Measurements from ENCODE around the gene EFNB2. TPM values are rescaled to one million over a fixed set of nuclear protein-coding genes. Genes with fewer than 3 reads are reported as not detected.

Gene EFNB2
- total RNA-seq, 1 donor from 2014 or later = 353 TPM

DNA sequence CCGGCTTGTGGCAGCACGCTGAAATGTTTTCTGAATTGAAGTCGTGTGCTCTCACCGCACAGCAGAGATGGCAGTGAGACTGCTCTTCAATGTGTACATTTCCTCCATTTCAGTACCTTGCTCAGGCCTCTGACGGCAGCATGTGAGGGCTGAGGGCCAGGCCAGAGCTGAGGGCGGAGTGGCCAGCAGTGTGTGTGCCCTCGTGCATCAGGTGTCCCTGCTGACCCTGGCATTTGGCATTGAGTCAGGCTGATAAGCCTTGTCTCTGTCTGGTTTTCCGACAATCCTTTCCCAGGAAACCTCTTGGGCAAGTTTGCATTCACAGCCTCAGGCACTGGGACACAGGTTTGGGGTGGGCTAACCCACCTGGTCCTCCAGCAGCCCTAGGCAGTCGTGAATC is 62.3 kb downstream of the EFNB2 start:
- Mint-ChIP-seq H3K4me1 (ENCODE audit: unreplicated experiment) (peaks cover 4% of the 10 kb centered on the region), H3K27ac (ENCODE audit: unreplicated experiment) (no peak overlapping the region), H3K4me3 (ENCODE audit: unreplicated experiment) (no peak overlapping the region), H3K9me3 (ENCODE audit: unreplicated experiment) (no peaks in the 10 kb centered on the region), H3K27me3 (ENCODE audit: unreplicated experiment) (no peaks in the 10 kb centered on the region), H3K36me3 (ENCODE audit: low read depth, unreplicated experiment) (no peaks in the 10 kb centered on the region)
- no peak for DNase-seq (ENCODE audit: low spot score)
- TF ChIP-seq, protein P1, sequence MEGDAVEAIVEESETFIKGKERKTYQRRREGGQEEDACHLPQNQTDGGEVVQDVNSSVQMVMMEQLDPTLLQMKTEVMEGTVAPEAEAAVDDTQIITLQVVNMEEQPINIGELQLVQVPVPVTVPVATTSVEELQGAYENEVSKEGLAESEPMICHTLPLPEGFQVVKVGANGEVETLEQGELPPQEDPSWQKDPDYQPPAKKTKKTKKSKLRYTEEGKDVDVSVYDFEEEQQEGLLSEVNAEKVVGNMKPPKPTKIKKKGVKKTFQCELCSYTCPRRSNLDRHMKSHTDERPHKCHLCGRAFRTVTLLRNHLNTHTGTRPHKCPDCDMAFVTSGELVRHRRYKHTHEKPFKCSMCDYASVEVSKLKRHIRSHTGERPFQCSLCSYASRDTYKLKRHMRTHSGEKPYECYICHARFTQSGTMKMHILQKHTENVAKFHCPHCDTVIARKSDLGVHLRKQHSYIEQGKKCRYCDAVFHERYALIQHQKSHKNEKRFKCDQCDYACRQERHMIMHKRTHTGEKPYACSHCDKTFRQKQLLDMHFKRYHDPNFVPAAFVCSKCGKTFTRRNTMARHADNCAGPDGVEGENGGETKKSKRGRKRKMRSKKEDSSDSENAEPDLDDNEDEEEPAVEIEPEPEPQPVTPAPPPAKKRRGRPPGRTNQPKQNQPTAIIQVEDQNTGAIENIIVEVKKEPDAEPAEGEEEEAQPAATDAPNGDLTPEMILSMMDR (IDR thresholded peaks at IDR 0.05; ENCODE audit: unreplicated experiment) = no peak

DNA sequence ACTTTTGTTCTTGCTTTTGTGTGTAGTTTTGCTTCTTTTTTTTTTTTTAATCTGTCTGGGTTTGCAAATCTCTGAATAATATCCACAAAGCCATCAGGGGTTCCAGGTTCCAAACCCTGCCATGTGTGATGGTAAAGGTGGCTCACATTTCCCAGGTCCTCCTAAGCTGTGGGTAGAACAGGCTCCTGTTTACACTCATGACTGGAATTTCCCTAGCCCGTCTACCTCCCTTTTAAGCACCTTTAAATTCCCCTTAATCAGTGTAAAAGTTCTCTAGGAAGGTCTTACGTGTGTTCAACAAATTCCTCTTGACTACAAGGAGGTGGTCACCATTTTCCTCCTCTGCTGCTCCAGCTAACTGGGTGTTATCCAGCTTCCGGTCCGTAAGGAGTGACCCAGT is 62.8 kb downstream of the EFNB2 start:
- Mint-ChIP-seq H3K9me3 (ENCODE audit: unreplicated experiment) (no peaks in the 10 kb centered on the region), H3K4me1 (ENCODE audit: unreplicated experiment) (peaks cover 4% of the 10 kb centered on the region), H3K27ac (ENCODE audit: unreplicated experiment) (no peak overlapping the region), H3K36me3 (ENCODE audit: low read depth, unreplicated experiment) (no peaks in the 10 kb centered on the region), H3K27me3 (ENCODE audit: unreplicated experiment) (peaks cover 3% of the 10 kb centered on the region), H3K4me3 (ENCODE audit: unreplicated experiment) (no peak overlapping the region)
- no peak for DNase-seq (ENCODE audit: low spot score)
- TF ChIP-seq, protein P1 (IDR thresholded peaks at IDR 0.05; ENCODE audit: unreplicated experiment) = no peak

DNA sequence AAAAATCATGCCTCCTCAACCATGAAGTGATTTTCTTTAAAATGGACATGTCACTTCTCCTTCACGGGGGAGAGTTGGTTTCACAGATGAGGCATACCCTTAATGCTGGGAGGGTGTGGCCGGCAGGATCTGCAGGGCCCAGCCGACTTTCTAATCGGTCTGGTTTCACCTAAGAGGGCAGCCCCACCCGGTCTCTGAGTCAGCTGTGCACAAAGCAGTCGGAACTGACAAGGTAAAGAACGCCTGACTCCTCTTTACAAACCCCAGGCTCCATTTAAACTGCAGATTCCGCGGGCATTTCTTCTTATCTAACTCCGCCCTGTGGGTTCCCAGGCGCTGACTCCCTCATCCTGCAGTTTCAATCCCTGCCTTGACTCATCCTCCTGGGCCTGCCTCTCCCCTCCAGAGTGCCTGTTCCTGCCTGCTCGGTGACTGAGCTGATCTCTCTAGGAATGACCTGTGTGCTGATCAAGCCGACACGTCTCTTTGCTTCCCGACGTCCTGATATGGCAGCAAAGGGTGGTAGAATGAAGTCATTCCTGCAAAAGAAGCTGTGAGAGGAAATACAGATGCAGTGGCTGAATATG is 63.4 kb downstream of the EFNB2 start:
- Mint-ChIP-seq H3K36me3 (ENCODE audit: low read depth, unreplicated experiment) (no peaks in the 10 kb centered on the region), H3K27me3 (ENCODE audit: unreplicated experiment) (peaks cover 3% of the 10 kb centered on the region), H3K27ac (ENCODE audit: unreplicated experiment) (no peak overlapping the region), H3K9me3 (ENCODE audit: unreplicated experiment) (no peaks in the 10 kb centered on the region), H3K4me3 (ENCODE audit: unreplicated experiment) (no peak overlapping the region), H3K4me1 (ENCODE audit: unreplicated experiment) (peaks cover 4% of the 10 kb centered on the region)
- TF ChIP-seq, protein P1 (IDR thresholded peaks at IDR 0.05; ENCODE audit: unreplicated experiment) = no peak
- no peak for DNase-seq (ENCODE audit: low spot score)

DNA sequence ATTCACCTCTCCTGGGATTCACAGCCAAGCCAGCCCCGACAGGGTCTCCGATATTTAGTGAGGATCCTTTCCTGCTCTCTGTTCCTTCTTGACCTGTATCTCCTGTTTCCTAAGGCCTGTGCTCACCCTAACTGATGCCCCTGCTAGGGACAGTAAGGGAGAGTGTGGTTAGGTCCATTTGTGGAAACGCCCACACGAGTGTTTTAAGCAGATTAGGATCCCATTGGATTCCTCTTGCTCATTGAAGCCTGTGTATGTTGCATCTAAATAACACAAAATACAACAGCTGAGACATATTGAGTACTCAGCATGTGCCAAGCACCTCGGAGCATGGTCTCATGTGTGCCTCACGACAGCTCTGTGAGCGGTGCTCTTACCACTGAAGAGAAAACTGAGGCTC is 64.9 kb downstream of the EFNB2 start:
- DNase-seq (ENCODE audit: low spot score) = no peak
- Mint-ChIP-seq H3K27ac (ENCODE audit: unreplicated experiment) (no peak overlapping the region), H3K4me3 (ENCODE audit: unreplicated experiment) (no peak overlapping the region), H3K4me1 (ENCODE audit: unreplicated experiment) (peaks cover 4% of the 10 kb centered on the region), H3K36me3 (ENCODE audit: low read depth, unreplicated experiment) (no peaks in the 10 kb centered on the region), H3K9me3 (ENCODE audit: unreplicated experiment) (no peaks in the 10 kb centered on the region), H3K27me3 (ENCODE audit: unreplicated experiment) (peaks cover 3% of the 10 kb centered on the region)
- TF ChIP-seq, protein P1 (IDR thresholded peaks at IDR 0.05; ENCODE audit: unreplicated experiment) = no peak

DNA sequence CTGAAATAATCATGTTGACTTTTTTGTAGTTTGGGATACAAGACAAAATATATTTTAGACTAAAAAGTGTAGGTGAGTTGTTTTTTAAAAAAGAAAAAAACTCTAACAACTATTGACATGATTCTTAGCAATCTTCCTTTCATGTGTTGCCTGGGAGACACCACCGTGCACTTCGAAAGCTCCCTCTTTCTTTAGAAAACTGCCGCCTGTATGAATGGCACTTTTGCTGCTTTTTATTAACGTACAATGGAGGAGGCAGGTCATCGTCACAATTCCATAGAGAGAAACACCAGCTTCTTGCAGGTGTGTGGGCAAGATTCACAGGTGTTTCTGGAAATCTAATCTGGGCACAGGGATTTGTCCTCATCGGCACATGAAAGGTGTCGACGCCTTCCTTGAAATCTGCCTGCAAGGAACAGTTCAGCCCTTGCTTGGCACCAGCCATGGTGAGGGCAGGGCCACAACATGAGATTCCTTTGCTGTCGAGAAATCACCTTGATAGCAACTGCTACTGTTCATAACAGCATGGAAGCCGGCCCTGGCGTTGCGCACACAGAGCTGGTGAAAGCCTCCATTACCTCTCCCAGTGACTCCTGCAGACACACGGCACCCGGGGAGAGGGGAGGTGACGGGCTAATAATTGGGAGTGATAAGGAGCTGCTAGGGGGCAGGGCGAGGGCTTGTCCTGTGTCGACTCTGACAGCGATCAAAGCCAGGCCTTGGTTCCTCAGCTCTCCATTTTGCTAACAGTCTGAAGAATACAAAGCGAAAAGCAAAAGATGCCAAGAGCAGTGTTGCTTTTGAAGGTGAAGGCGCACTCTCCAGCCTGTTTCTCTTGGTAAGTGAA is 66.5 kb downstream of the EFNB2 start:
- H3K36me3 Mint-ChIP-seq (ENCODE audit: low read depth, unreplicated experiment) = no peaks in the 10 kb centered on the region

More for the DNA sequence above, 66.5 kb downstream of the EFNB2 start:
- no peak for DNase-seq (ENCODE audit: low spot score)
- TF ChIP-seq, protein P1 (IDR thresholded peaks at IDR 0.05; ENCODE audit: unreplicated experiment) = no peak
- peaks cover 4% of the 10 kb centered on the region for H3K4me1 Mint-ChIP-seq (ENCODE audit: unreplicated experiment)
- peaks cover 3% of the 10 kb centered on the region for H3K27me3 Mint-ChIP-seq (ENCODE audit: unreplicated experiment)
- H3K9me3 Mint-ChIP-seq (ENCODE audit: unreplicated experiment) = no peaks in the 10 kb centered on the region
- no peak overlapping the region for H3K27ac Mint-ChIP-seq (ENCODE audit: unreplicated experiment)
- no peak overlapping the region for H3K4me3 Mint-ChIP-seq (ENCODE audit: unreplicated experiment)
